GM08714 (cell line): ENCODE results near the gene EFNA4.

Experiments used
- H3K4me3 ChIP-seq: fragments of 200-500 bp; sonication (Bioruptor generic); 2 replicates; pipeline ENCODE4 v1.5.1; 2014; ENCODE audit warnings: mild to moderate bottlenecking, low read length, inconsistent platforms
- ZNF274 ChIP-seq: IDR thresholded peaks from 2 replicates; pipeline ENCODE4 v1.6.1; 2012; ENCODE audit warnings: mild to moderate bottlenecking, low read depth, low read length

Gene EFNA4

DNA sequence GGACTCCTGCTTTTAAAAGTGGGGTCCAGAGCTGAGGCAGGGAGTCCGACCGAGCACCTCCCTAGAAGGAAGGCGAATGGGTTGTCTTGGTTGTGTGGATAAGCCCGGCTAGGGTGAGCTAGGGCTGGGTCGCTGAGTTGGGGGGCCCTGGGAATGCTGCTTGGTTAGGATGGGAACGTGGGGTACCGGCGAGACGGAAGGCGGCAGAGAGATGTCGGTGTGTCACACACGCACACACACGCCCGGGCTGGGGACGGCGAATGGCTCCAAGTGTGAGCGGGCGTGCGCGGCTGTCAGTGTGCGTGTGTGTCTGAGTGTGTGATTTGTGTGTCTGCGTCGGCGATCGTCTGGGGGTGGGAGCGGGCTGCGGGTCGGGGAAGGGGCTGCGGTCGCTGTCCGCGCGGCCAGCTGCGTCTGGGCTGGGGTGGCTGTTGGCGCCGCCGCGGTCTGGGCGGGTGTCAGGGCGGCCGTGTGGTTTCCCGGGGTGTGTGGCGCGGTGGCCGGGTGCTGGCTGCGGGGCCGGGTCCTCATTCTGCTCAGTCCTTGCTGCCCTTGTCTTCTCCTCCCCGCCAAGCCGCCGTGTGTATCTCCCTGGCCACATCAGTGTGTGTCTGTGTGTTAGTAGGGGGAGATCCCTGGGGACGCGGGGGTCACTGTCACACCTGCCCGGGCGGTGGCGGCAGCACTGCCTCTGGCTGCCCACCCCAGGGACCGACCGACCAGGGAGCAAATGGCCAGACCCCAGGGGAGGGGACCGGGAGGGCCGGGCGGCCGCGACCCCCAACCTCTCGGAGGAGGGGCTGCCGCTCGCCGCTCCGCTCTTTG lies 16.2 kb downstream of the EFNA4 start:
- no peak for TF ChIP-seq ZNF274
- no peak overlapping the region for H3K4me3 ChIP-seq

DNA sequence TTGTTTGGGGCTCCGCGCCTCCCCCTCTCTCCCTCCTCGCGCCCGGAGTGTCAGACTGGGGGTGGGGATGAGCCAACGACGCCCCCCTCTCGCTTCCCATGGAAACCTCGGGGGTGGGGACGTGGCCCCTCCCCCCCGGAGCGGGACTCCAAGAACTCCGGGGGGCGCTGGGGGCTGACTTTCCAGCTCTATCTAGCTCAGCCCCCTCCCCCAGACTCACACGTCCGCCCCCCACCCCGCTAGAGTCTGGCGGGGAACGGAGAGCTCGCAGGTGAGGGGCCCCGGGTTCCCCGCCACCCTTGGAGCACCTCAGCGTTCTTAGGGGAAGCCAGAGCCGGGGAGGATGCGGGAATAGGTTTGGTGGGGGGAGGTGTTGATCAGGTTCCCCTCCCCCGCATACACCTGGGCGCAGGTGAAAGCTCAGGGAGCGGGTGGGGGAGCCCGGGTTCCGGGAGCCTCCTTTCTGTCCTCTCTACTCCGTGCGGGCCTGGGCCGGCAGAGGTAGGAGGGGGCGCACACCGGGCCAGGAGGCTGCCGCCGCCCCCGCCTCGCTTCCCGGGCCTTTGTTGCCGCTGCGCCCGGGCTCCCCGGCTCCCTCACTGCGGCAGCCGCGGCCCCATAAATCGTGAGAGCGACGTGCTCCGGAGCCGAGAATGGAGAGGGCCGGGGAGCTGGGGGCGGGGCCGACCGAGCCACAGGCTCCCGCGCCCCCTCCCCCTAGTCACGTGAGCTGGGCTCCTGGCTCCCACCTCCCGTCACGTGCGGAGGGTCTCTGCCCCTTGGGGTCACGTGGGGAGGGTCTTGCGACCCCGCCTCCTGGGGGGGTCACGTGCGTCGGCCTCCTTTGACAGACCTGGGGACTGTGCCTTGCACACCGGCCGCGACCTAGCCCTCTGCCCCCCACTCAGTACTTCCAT lies 17.0 kb downstream of the EFNA4 start:
- H3K4me3 ChIP-seq, result no peak overlapping the region
- no peak for TF ChIP-seq ZNF274

DNA sequence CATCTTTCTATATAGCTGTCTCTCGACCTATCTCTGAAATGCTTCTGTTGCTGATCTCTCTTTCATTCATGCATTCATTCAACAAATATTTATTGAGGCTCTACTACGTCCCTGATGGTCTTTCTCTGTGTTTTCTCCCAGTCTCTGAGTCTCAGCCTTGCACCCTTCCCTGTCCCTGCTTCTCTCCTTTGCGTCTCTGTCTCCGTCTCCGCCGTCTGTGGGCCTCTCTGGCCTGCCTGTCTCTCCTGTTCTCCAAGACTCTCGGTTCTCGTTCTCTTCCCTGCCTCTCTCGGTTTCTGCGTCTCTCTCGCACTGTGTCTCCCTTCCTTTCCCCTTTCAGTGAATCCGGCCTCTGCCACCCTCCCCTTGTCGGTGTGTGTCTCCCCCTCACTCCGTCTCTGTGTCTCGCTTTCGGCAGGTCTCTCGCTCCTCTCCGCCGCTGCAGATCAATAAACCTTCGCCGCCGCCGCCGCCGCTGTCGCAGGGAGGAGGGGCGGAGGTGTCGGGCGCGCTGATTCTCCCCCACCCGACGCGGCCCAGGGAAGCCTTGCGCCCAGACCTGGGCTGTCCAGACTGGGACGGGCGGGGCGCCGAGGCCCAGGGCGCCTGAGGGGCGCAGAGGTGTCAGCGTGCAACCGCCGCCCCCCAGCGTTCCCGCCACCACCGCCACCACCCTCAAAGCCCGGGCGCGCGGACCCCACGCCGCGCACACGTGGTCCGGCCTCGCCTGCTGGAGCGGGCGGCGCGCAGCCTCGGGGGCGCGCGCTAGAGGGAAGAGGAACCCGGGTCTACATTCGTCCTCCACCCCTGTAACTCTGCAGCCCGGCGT lies 18.1 kb downstream of the EFNA4 start:
- no peak overlapping the region for H3K4me3 ChIP-seq
- no peak for TF ChIP-seq ZNF274

DNA sequence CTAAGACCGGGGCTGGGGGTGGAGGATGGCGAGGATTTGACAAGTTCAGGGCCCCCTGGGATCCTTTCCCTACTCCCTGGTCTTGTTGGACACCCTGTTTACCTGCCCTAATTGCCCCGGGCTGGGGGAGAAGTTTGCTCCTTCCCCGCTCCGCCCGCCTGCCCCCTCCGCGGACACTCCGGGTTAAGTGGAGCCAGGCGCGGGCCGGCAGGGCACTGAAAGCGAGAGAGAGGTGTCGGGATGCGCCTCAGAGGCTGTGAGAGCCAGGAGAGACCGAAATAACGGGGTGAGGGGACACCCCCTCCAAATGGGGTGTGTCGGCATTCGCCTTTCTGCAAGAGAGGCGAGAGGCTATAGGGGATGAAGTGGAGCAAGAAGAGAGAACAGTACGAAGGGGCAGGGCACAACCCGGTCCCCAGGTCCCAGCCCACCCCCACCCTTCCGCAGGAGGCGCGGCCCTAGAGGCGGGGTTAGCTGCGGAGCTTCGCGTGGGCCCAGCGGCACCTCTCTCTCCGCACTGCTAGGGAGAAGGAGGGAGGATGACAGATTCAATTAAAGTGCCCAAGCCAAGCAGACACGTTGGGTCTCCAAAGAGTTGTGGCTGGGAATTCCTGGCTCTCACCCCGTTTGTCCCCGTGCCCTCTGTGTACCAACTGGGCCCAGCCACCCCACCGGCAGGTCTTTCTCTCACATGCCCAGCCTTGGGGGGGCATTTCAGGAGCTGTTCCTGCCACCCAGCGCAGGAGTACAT lies 18.9 kb downstream of the EFNA4 start:
- no peak for TF ChIP-seq ZNF274
- H3K4me3 ChIP-seq, result no peak overlapping the region

DNA sequence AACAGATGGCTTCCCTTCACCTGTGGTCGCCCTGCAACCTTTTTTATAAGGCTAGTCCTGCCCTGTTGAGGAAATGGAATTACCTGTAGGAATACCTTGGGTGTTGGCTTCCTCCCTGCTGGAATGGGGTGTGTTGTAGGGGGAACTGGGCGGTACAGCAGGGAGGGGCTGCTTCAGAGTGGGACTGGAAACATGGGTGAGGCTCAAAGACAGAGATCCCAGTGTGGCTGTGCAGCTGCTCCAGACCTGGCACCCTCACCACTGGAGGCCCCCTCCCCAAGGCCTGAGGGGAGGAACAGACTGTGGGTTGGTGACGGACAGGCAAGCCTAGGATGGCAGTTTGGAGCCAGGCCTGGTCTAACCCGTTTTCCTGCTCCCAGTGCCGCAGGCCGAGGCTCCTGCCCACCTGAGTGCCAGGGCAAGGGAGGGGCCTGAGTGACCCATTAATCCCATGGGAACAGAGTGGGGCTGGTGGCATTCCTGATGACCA lies 19.6 kb downstream of the EFNA4 start:
- no peak overlapping the region for H3K4me3 ChIP-seq
- no peak for TF ChIP-seq ZNF274

DNA sequence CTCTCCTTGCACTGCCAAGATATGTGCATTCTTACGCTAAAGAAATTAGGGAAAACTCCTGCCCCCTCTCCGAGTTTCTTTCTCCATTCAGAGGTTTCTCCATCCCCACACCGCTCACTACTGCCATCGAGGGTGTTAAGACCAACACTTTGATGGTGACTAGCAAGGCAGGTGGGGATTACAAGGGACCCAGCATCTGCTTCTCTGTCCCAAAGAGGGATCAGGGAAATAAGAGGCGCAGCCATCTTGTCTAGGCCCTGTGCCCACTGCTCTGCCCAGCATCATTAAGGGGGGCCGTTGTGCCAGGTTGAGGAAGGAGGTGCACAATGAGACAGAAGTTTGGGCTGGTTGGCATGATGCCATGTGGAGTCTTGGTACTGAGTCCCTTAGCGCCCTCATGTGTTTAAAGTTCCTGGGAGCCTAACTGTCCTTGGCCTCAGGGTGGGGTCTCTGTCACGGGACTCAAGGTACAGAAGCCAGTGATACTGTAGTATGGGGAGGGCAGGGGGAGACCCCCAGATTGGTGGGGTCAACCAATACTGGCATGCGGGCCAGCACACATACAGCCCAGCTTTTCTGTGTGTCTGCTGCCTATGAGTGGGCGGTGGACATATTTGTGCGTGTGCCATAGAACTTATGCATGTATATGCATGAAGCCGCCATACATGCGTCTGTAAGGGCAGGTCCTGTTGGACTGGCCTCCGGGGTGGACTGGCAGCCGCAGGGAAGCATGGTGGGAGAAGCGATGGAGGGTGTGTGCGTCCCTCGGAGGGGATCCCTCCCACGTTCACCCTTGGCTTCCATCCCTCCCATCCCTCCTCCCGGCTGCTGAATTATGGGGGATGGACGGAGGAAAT lies 20.6 kb downstream of the EFNA4 start:
- no peak for TF ChIP-seq ZNF274
- H3K4me3 ChIP-seq, result no peak overlapping the region; the same call in 1 of the 2 replicates

DNA sequence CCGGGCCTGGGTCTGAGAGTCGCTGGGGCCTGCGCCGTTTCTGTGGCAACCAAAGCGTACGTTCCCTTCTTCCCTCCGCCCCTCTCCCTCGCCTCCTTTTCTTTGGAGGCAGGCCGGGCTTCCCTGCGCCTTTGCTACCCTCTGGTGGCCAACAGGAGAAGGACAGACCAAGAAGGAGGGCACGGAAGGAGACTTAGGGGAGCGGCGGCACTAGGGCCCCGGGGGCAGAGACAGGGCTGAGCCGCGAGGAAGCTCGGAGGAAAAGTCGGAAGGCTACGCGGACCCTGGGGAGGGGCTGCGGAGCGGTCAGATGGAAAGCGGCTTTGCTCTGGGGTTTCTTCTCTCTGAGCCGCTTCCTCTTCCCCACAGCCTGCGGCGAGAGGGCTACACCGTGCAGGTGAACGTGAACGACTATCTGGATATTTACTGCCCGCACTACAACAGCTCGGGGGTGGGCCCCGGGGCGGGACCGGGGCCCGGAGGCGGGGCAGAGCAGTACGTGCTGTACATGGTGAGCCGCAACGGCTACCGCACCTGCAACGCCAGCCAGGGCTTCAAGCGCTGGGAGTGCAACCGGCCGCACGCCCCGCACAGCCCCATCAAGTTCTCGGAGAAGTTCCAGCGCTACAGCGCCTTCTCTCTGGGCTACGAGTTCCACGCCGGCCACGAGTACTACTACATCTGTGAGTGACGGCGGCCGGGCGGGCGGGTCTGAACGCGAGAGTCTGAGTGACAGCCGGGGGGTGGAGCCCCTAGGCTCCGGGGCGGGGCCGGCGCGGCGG lies 21.4 kb downstream of the EFNA4 start:
- TF ChIP-seq ZNF274, result no peak
- H3K4me3 ChIP-seq, result peak overlapping the region; percentile 66; the same call in 1 of the 2 replicates

DNA sequence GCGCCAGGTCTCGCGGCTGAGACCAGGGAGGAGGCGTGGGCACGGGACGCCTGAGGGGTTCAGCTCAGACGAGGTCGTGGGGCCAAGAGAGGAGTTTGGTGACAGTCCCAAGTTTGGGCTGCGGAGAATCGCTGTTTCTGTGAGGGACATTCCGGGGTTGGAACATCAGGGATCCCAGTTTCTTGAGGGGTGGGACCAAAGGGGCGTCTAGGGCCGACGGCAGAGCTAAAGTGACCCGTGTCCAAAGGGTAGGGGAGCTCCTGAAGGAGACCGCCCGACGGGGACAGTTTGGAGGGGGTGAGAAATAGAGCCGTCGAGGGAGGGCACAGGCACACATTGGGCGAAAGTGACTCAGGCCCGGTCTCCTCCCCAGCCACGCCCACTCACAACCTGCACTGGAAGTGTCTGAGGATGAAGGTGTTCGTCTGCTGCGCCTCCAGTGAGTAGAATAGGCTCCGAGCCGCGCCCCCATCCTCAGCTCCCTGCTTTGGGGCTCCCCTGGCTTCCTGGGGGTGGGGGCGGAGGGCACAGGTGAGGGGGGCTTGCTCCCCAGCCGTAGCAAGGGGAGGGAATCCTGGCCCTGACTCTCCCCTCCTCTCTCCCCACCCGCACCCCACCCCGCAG lies 22.1 kb downstream of the EFNA4 start:
- H3K4me3 ChIP-seq, result peak overlapping the region; percentile 66; the same call in 1 of the 2 replicates
- no peak for TF ChIP-seq ZNF274

DNA sequence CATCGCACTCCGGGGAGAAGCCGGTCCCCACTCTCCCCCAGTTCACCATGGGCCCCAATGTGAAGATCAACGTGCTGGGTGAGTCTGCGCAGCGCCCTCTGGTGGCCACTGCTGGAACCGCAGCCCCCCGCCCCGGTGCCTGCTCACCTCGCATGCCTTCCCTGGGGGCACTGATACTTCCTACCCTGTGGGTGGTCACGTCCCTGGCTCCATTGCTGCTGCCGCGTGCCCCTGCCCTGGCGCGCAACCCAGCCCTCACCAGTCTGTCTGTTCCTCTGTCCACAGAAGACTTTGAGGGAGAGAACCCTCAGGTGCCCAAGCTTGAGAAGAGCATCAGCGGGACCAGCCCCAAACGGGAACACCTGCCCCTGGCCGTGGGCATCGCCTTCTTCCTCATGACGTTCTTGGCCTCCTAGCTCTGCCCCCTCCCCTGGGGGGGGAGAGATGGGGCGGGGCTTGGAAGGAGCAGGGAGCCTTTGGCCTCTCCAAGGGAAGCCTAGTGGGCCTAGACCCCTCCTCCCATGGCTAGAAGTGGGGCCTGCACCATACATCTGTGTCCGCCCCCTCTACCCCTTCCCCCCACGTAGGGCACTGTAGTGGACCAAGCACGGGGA lies 22.7 kb downstream of the EFNA4 start:
- H3K4me3 ChIP-seq, result no peak overlapping the region
- TF ChIP-seq ZNF274, result no peak

DNA sequence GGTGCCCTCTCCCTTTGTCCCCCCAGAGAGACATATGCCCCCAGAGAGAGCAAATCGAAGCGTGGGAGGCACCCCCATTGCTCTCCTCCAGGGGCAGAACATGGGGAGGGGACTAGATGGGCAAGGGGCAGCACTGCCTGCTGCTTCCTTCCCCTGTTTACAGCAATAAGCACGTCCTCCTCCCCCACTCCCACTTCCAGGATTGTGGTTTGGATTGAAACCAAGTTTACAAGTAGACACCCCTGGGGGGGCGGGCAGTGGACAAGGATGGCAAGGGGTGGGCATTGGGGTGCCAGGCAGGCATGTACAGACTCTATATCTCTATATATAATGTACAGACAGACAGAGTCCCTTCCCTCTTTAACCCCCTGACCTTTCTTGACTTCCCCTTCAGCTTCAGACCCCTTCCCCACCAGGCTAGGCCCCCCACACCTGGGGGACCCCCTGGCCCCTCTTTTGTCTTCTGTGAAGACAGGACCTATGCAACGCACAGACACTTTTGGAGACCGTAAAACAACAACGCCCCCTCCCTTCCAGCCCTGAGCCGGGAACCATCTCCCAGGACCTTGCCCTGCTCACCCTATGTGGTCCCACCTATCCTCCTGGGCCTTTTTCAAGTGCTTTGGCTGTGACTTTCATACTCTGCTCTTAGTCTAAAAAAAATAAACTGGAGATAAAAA lies 23.5 kb downstream of the EFNA4 start:
- no peak overlapping the region for H3K4me3 ChIP-seq
- no peak for TF ChIP-seq ZNF274
